RWPE1 (cell line): Measurements from ENCODE around the gene RAB37.

Source experiments
- CTCF ChIA-PET: fragments of 350-600 bp; sonication (Branson Sonifier 250); formaldehyde crosslinking; extraction: SDS; loops from one replicate; lab custom pipeline; 2021; lab: Yijun Ruan, JAX
- POLR2A ChIA-PET: fragments of 400-600 bp; formaldehyde crosslinking; extraction: SDS; loops from one replicate; lab custom pipeline; 2020; ENCODE audit warnings: antibody characterized with exemption; ENCODE audit not compliant: low non-redundant PET; lab: Yijun Ruan, JAX
- DNase-seq: peaks from one replicate; pipeline ENCODE4 v3.0.0; 2012; ENCODE audit warnings: low spot score
- H3K27ac ChIP-seq: fragments of 450-650 bp; 2 replicates; pipeline ENCODE4 v1.5.1; 2017
- CTCF ChIP-seq: fragments of 450-650 bp; conservative IDR thresholded peaks from 2 replicates; pipeline ENCODE4 v1.5.1; 2017; ENCODE audit warnings: low read depth, mild to moderate bottlenecking

The RAB37 gene

GRCh38 chr17:74769856-74770497 lies 32.9 kb downstream of the RAB37 start:
- no peak for DNase-seq
- no peak for TF ChIP-seq CTCF
- peak overlapping the region; percentile 79 for H3K27ac ChIP-seq
- ChIA-PET POLR2A (interaction anchor here (0.8 to 1.6 kb wide), 3 partner anchors 20 to 27 kb away, joined by 4 to 7 read pairs (median 6); no protein-coding TSS in a partner anchor), CTCF (interaction anchor here (0.6 to 3.5 kb wide), 8 partner anchors 11 to 113 kb away, joined by 3 to 42 read pairs (median 6); no protein-coding TSS in a partner anchor)

GRCh38 chr17:74770498-74771318 lies 33.7 kb downstream of the RAB37 start:
- ChIA-PET CTCF (interaction anchor here (0.6 to 3.5 kb wide), 15 partner anchors 8 to 391 kb away, joined by 3 to 42 read pairs (median 4); no protein-coding TSS in a partner anchor), POLR2A (interaction anchor here (0.8 to 1.6 kb wide), 3 partner anchors 21 to 28 kb away, joined by 4 to 6 read pairs (median 5); no protein-coding TSS in a partner anchor)
- H3K27ac ChIP-seq = peak overlapping the region; percentile 79
- DNase-seq = peak; percentile 69
- peak; percentile 95 for TF ChIP-seq CTCF

- ChIA-PET POLR2A (interaction anchor here (0.8 to 1.6 kb wide), 2 partner anchors 22 to 29 kb away, joined by 5 to 6 read pairs; no protein-coding TSS in a partner anchor), CTCF (interaction anchor here (0.6 to 3.5 kb wide), 15 partner anchors 7 to 392 kb away, joined by 3 to 42 read pairs (median 4); no protein-coding TSS in a partner anchor)
- no peak for TF ChIP-seq CTCF
- DNase-seq = no peak
- peak overlapping the region; percentile 79 for H3K27ac ChIP-seq
Observed at GRCh38 chr17:74771319-74771914, 34.4 kb downstream of the RAB37 start.

- no peak for TF ChIP-seq CTCF
- POLR2A ChIA-PET = interaction anchor here (1.6 kb wide), 1 partner anchor 22 kb away, joined by 6 read pairs; no protein-coding TSS in a partner anchor
- H3K27ac ChIP-seq = peak overlapping the region; percentile 79
- CTCF ChIA-PET = interaction anchor here (0.6 to 3.5 kb wide), 2 partner anchors 26 to 71 kb away, joined by 3 to 42 read pairs; no protein-coding TSS in a partner anchor
- no peak for DNase-seq
Observed at GRCh38 chr17:74772053-74772452, 35.0 kb downstream of the RAB37 start.

- CTCF ChIA-PET = interaction anchor here (0.6 to 1.0 kb wide), 3 partner anchors 27 to 116 kb away, joined by 3 to 4 read pairs (median 3); no protein-coding TSS in a partner anchor
- no peak for DNase-seq
- POLR2A ChIA-PET = interaction anchor here (1.3 kb wide), 1 partner anchor 22 kb away, joined by 7 read pairs; no protein-coding TSS in a partner anchor
- TF ChIP-seq CTCF = no peak
- peak overlapping the region; percentile 79 for H3K27ac ChIP-seq
Observed at GRCh38 chr17:74773414-74773813, 36.4 kb downstream of the RAB37 start.
